Hematopoietic multipotent progenitor cell treated with erythropoietin and hydrocortisone succinate and interleukin-3 and kit ligand, for 17 days (in vitro differentiated cells): ENCODE data around the gene CCDC8.
"Not testable (repeated sequence)": the region's sequence is repeated elsewhere in the genome, so short reads cannot be mapped to it uniquely, and the experiment has no call there.

ENCODE experiments used
- DNase-seq: peaks from one replicate; pipeline ENCODE4 v3.0.0-alpha.2; 2015; ENCODE audit warnings: low spot score

CCDC8 gene

GRCh38 chr19:46404753-46405468, 8.5 kb downstream of the CCDC8 start:
- no peak for DNase-seq

- DNase-seq = no peak
Measured at GRCh38 chr19:46404055-46404752, 9.2 kb downstream of the CCDC8 start.

GRCh38 chr19:46402725-46403124, 10.6 kb downstream of the CCDC8 start:
- no peak for DNase-seq

DNA sequence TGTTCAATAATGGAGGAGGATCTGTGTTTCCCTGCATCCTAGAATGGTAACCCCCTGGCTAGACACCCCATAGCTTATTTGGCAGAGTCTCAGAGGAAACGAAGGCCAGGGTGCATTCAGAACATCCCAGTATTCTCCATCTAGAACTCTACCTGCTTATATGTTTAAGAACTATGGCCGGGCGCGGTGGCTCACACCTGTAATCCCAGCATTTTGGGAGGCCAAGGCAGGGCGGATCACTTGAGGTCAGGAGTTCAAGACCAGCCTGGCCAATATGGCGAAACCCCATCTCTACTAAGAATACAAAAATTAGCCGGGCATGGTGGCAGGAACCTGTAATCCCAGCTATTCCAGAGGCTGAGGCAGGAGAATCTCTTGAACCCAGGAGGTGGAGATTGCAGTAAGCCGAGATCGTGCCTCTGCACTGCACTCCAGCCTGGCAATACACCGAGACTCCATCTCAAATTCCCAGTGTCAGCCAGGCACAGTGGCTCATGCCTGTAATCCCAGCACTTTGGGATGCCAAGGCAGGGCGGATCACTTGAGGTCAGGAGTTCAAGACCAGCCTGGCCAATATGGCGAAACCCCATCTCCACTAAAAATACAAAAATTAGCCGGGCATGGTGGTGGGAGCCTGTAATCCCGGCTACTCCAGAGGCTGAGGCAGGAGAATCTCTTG, 15.4 kb downstream of the CCDC8 start:
- DNase-seq = not testable (repeated sequence)

- no peak for DNase-seq
Measured at GRCh38 chr19:46394402-46394797, 19.0 kb downstream of the CCDC8 start.

- no peak for DNase-seq
Measured at GRCh38 chr19:46393456-46394401, 19.6 kb downstream of the CCDC8 start.

GRCh38 chr19:46392837-46393236, 20.5 kb downstream of the CCDC8 start:
- no peak for DNase-seq

DNA sequence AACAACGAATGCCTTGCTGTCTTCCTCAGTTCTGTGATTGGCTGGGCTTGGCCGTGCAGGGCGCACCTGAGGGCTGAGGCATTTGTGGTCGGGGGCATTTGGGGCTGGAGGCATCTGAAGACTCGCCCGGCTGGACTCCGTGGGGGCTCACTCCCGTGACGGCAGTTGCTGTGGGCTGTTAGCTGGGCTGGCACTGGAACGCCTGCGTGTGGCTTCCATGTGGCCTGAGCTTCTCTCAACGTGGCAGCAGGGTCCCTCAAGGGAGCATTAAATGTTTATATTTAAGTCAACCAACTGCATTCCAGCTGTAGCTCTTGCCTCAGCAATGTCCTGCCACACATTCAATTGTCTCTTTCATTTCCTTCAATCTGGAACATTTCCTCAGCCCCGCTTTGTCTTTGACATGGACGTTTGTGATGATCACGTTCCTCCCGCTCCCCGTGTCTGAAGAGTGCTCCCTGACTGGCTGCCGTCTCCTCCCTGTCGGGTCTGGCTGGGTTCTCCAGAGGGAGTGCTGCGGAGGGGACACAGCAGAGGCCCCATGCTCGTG, 21.0 kb downstream of the CCDC8 start:
- DNase-seq = no peak

- DNase-seq = no peak
Measured at GRCh38 chr19:46391296-46392251, 21.8 kb downstream of the CCDC8 start.

DNA sequence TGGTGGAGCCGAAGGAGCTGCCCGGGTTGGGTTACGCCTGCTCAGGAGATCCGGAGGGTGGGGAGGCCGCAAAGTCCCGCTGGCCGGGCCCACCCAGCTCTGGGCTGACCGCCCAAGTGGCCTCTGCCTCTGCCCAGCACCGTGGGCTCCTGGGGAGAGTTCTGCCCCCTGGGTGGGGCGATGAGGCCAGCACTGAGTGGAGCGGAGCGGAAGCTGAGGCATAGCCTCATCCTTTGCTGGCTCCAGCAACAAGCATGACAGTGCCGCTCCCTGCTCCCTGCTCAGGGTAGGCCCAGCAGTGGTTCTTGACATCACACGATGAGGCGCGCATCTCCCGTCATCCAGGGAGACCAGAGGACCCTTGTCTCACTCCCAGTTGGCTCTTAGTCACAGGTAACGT, 22.5 kb downstream of the CCDC8 start:
- DNase-seq = no peak

GRCh38 chr19:46390121-46390858, 23.1 kb downstream of the CCDC8 start:
- no peak for DNase-seq

DNA sequence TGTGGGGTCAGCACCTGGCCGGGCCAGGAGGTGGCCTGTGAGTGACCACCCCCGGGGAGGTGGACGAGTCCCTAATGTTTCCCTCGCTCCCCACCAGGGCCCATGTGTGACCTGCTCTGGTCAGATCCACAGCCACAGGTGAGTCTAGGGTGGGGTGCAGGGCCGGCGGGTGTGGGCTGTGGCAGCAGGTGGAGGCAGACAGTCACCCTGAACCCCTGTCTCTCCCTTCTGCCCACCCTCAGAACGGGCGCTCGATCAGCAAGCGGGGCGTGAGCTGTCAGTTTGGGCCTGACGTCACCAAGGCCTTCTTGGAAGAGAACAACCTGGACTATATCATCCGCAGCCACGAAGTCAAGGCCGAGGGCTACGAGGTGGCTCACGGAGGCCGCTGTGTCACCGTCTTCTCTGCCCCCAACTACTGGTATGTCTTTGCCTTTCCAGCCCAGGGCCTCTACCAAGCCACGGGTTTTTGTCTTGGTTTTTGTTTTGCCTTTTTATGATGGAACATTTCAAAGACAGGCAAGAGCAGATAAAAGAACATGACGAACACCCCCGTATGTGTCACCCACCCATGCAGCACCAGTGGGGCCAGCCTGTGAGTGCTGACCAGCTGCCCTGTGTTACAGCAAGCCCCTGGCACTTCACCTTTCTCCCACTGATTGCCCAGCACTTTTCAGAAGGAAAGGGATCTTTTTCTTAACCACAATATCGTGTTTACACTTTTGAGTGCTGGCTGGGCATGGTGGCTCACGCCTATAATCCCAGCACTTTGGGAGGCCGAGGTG, 24.9 kb downstream of the CCDC8 start:
- no peak for DNase-seq

GRCh38 chr19:46387713-46388130, 25.6 kb downstream of the CCDC8 start:
- DNase-seq = no peak

DNA sequence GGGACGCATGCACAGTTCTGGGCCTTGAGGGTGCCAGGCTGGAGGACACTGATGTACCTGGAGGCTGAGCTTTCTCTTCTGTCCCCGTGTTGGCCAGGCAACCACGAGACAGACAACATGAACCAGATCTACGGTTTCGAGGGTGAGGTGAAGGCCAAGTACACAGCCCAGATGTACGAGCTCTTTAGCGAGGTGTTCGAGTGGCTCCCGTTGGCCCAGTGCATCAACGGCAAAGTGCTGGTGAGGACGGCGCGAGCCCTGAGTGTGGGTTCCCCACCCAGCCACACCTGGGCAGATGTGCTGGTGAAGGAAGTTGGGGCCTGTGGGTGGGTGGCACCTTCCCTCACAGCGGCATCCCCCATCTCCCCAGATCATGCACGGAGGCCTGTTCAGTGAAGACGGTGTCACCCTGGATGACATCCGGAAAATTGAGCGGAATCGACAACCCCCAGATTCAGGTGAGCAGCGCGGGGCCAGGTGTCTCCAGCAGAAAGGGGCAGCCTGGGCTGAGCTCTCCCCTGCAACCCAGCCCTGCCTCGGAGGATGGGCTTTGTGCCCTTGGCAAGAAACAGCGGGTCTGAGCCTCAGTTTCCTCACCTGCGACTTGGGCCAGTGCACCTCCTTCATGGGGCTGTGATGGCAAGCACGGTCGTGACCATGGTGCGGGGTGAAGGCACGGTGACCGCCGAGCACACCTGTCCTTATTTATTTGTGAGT, 26.2 kb downstream of the CCDC8 start:
- DNase-seq = no peak

DNA sequence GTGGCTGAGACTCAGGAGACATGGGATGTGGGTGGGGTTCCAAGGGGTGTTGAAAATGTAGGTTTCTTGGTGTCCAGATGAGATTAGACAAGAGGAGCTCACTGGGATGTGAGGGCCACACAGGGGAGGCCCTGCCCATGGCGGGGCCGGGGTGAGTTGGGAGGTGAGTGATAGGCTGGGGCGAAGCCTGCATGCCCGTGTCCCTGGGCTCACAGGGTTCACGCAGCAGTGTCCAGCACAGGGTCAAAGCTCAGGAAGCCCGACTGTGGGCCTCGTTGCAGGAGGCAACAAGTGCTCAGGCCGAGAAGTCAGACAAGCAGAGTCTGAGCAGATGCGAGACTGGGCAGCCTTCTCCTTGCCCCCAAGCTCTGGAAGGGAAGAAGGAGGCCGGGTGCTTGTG, 27.2 kb downstream of the CCDC8 start:
- no peak for DNase-seq

DNA sequence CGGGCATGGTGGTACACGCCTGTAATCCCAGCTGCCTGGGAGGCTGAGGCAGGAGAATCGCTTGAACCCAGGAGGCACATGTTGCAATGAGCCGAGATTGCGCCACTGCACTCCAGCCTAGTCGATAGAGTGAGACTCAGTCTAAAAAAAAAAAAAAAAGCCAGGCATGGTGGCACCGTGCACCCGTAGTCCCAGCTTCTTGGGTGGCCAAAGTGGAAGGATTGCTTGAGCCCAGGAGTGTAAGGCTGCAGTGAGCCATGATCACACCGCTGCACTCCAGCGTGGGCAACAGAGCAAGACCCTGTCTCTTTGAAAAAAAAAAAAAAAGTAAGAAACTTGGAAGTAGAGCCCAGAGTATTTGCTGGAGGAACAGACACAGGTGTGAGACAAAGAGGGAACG, 27.7 kb downstream of the CCDC8 start:
- DNase-seq = no peak

DNA sequence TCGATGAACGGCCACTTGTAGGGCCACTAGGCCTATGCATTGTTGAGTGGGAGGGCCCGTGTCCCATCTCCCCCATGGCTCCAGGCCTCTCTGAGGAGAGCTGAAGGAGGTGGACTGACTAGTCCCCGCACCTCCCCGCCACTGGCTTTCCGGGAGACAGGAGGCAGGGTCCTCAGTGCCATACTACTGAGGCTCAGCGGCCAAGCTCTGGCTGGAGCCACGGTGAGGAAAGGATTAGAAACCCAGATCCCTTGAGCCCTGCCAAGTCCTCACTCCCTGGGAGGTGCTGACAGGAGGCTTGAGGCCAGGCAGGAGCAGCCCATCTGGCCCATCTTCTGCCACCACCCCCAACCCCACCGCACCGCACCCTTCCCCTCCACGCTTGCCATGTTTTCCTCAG, 29.0 kb downstream of the CCDC8 start:
- no peak for DNase-seq

GRCh38 chr19:46383846-46384245, 29.5 kb downstream of the CCDC8 start:
- no peak for DNase-seq
